ENCODE results near the gene VCL.

The VCL gene

GRCh38 chr10:74163319-74164068, 165.6 kb downstream of the VCL start:
- no peak for TF ChIP-seq CTCF (IDR thresholded peaks at IDR 0.05; ENCODE audit: insufficient read depth, missing control alignments)
- FAIRE-seq = no peak

GRCh38 chr10:74164716-74165529, 167.0 kb downstream of the VCL start:
- no peak for FAIRE-seq

More at GRCh38 chr10:74163319-74164068, 165.6 kb downstream of the VCL start:
- DNase-seq (ENCODE audit: insufficient read length, low spot score) = no peak

GRCh38 chr10:74165530-74165901, 167.6 kb downstream of the VCL start:
- no peak for TF ChIP-seq CTCF (IDR thresholded peaks at IDR 0.05; ENCODE audit: insufficient read depth, missing control alignments)
- no peak for FAIRE-seq
- DNase-seq (ENCODE audit: insufficient read length, low spot score) = no peak

More at GRCh38 chr10:74164716-74165529, 167.0 kb downstream of the VCL start:
- TF ChIP-seq CTCF (IDR thresholded peaks at IDR 0.05; ENCODE audit: insufficient read depth, missing control alignments) = no peak
- DNase-seq (ENCODE audit: insufficient read length, low spot score) = no peak

GRCh38 chr10:74167443-74167842, 169.5 kb downstream of the VCL start:
- FAIRE-seq (no peak), DNase-seq (ENCODE audit: insufficient read length, low spot score) (no peak)
- TF ChIP-seq CTCF (IDR thresholded peaks at IDR 0.05; ENCODE audit: insufficient read depth, missing control alignments) = no peak

Data from D721Med (cell line).